Fibroblast of the aortic adventitia (primary cell): ENCODE measurements around the gene SPOP. TPM values are rescaled to one million over a fixed set of nuclear protein-coding genes. Genes with fewer than 3 reads are reported as not detected.

Experiments
- DNase-seq: peaks from one replicate; pipeline ENCODE4 v3.0.0-alpha.2; 2010; ENCODE audit warnings: low read depth
- H3K4me3 ChIP-seq: 2 replicates; pipeline ENCODE4 v1.5.1; 2011; ENCODE audit warnings: low read depth, mild to moderate bottlenecking, control low read depth, low read length, moderate library complexity
- total RNA-seq: library from RNA; depleted of rRNA; stranded (reverse); fragments of >200 nt; gene quantifications from 2 replicates; pipeline ENCODE4 v1.2.3, GENCODE V29; 2012; ENCODE audit warnings: low replicate concordance
- TF ChIP-seq, protein P1 (sequence below): IDR thresholded peaks from 2 replicates; pipeline ENCODE4 v1.5.1; 2011; ENCODE audit warnings: mild to moderate bottlenecking, low read length, control low read depth, inconsistent platforms; ENCODE audit not compliant: insufficient read depth

Gene SPOP
- total RNA-seq, 1 donor, result 46.1 TPM

DNA sequence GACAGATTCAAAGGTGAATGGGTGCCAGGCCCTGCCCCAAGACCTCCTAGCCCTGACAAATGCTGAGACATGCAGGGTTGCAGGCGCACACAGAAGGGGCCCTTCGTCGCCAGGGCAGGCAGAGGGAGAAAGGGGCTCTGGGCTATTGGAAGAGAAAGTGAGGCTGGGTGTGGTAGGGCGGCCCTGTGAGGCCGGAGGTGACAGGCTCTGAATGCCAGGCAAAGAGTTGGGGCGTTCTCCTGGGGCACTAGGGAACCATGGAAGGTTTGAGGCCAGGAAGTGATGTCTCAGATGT, 128.6 kb downstream of the SPOP start:
- H3K4me3 ChIP-seq, result no peak overlapping the region
- TF ChIP-seq, protein P1, sequence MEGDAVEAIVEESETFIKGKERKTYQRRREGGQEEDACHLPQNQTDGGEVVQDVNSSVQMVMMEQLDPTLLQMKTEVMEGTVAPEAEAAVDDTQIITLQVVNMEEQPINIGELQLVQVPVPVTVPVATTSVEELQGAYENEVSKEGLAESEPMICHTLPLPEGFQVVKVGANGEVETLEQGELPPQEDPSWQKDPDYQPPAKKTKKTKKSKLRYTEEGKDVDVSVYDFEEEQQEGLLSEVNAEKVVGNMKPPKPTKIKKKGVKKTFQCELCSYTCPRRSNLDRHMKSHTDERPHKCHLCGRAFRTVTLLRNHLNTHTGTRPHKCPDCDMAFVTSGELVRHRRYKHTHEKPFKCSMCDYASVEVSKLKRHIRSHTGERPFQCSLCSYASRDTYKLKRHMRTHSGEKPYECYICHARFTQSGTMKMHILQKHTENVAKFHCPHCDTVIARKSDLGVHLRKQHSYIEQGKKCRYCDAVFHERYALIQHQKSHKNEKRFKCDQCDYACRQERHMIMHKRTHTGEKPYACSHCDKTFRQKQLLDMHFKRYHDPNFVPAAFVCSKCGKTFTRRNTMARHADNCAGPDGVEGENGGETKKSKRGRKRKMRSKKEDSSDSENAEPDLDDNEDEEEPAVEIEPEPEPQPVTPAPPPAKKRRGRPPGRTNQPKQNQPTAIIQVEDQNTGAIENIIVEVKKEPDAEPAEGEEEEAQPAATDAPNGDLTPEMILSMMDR, result no peak
- no peak for DNase-seq

Other genes with a start within 250 kb of the SPOP start
- gene NGFR, start 182.8 kb downstream of the SPOP start, total RNA-seq, result 3.3 TPM in 1 of 2 replicates, not detected in the other
- gene NXPH3, start 102.2 kb downstream of the SPOP start, total RNA-seq, result 1.4 and 1.9 TPM in 2 replicates
- 24.5 and 59.7 TPM in 2 replicates for gene SLC35B1, start 29.9 kb upstream of the SPOP start, total RNA-seq
- 1.1 TPM in 2 replicates for gene FAM117A, start 86.0 kb upstream of the SPOP start, total RNA-seq
- gene KAT7, start 110.6 kb upstream of the SPOP start, total RNA-seq, result 21.5 and 33.5 TPM in 2 replicates
- not detected in 2 replicates for gene TAC4, start 170.0 kb upstream of the SPOP start, total RNA-seq